Motor neuron (in vitro differentiated cells): ENCODE data around the gene KDM4C. TPM values are rescaled to one million over a fixed set of nuclear protein-coding genes. Genes with fewer than 3 reads are reported as not detected.
A peak's percentile ranks its signal among the peaks of the same experiment; 100 is the strongest.

Experiments used
- ATAC-seq, 8 experiments: fragments of 200-7000 bp; cut with Tn5 transposase; replicated peaks in 6 of 8; 2 replicates each; pipeline ENCODE4 v1.8.0; 2021; ENCODE audit warnings: mild to moderate bottlenecking in 8 of 8, moderate library complexity in 8 of 8
- H3K27ac ChIP-seq, 2 donors: fragments of 250-450 bp; sonication (Bioruptor Pico); 2 replicates each; pipeline ENCODE4 v1.9.0; 2021; ENCODE audit warnings: antibody characterized with exemption in 2 of 2, mild to moderate bottlenecking in 2 of 2, moderate library complexity in 1 of 2
- H3K4me1 ChIP-seq, 2 donors: fragments of 250-450 bp; sonication (Bioruptor Pico); replicated peaks in 1 of 2; 2 replicates each; pipeline ENCODE4 v1.6.1; 2021; ENCODE audit warnings: antibody characterized with exemption in 2 of 2, mild to moderate bottlenecking in 2 of 2, moderate library complexity in 1 of 2
- H3K4me3 ChIP-seq, 5 donors: fragments of 250-450 bp; sonication (Bioruptor Pico); 2 replicates each; pipeline ENCODE4 v1.9.0; 2021; ENCODE audit warnings: antibody characterized with exemption in 5 of 5, mild to moderate bottlenecking in 5 of 5, moderate library complexity in 4 of 5
- WGBS, 10 experiments: fragments of 450-650 bp; shearing (Covaris generic); methylation state at CpG; one replicate each; pipeline ENCODE4 v1.0.0; 2022; 5-methylcytosine and 5-hydroxymethylcytosine counted together
- in situ Hi-C, 9 experiments: fragments of 400-800 bp; cut with MboI; loops; one replicate each; pipeline ENCODE4 v1.15.0; 2021; ENCODE audit warnings: low sequenced_read_pairs in 9 of 9, low pct_unique_long_range_greater_than_20kb in 2 of 9; ENCODE audit not compliant: unreplicated experiment in 9 of 9
- total RNA-seq, 8 experiments: library from RNA; unstranded; fragments of 300-600 nt; gene quantifications; 2 replicates each; pipeline versions ENCODE4 v1.2.3 to v1.2.4, GENCODE V29; 2022

Gene KDM4C
- total RNA-seq, 8 experiments from 2014 or later: 11.4 to 61.4 (median 25.6) TPM

DNA sequence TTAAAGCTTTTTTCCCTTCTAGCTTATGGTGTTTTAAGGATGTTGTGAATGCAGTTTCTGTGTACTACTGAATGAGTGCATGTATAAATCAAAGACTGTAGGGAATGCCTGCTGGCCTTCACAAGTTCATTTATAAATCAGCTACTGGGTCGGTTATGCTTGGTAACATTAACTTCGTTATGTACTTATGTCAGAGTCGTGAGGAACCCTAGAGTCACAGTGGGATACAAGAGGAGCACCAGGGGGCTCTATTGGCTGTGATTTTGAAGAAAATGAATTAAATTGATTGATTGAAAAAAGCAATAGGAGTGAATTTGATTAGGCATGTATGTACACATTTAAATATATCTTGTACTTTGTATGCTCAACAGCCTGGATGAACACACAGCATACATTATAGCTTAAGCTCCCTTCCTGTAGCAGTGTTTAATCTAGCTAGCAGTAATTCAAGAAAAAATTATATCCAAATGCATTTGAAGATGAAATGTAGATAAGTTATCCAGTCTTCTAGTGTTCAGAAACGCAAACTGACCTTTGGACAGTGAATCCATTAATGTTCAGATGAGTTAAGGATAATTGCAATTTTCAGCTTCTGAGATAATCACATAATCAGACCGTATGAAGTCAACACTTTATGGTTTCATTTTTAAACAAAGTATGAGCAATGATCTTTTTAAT, 204.2 kb downstream of the KDM4C start:
- WGBS, 10 experiments: 40 to 100% (median 79%) methylated on average over 1 to 5 of the region's 5 CpGs; no CpG with 5 or more reads in 1 of the 10 experiments
- in situ Hi-C loops: no loop called here
- Histone ChIP-seq H3K4me3 (no peak overlapping the region), H3K4me1 (peaks cover 16 to 23% of the 10 kb centered on the region in 2 donors), H3K27ac (no peak overlapping the region)
- ATAC-seq: peak in 3 of 8 experiments; percentile 76 to 89 (median 78)

GRCh38 chr9:6965566-6965965, 207.8 kb downstream of the KDM4C start:
- in situ Hi-C loops: no loop called here
- H3K4me1 ChIP-seq: peaks cover 4 to 17% of the 10 kb centered on the region in 2 donors
- no peak for ATAC-seq

DNA sequence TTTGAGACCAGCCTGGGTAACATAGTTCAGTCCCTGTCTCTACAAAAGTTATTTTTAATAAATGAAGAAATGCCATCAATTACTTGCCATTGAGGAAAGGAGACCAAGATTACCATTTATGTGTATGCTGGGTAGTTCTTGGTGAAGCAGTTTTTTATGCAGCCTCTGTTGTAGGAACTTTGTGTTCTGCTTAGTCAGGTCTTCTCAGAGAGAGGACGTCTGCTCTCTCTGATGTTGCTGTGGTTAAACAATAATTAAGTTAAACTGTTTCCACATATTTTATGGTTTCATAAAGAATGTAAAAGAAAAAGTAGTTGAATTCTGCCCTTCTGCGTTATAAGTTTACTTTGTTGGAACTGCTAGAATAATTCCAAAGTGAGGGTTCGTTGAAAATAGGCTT, 210.5 kb downstream of the KDM4C start:
- WGBS, 10 experiments: 51 to 100% (median 77%) methylated on average over 1 to 3 of the region's 3 CpGs
- in situ Hi-C loops: no loop called here
- Histone ChIP-seq H3K4me1 (no peaks in the 10 kb centered on the region), H3K4me3 (no peak overlapping the region), H3K27ac (no peak overlapping the region)
- ATAC-seq: no peak

More at GRCh38 chr9:6965566-6965965, 207.8 kb downstream of the KDM4C start:
- WGBS, 10 experiments: 80 to 100% (median 100%) methylated on average over 1 of the region's 1 CpG; no CpG with 5 or more reads in 3 of the 10 experiments
- no peak overlapping the region for H3K4me3 ChIP-seq
- no peak overlapping the region for H3K27ac ChIP-seq

DNA sequence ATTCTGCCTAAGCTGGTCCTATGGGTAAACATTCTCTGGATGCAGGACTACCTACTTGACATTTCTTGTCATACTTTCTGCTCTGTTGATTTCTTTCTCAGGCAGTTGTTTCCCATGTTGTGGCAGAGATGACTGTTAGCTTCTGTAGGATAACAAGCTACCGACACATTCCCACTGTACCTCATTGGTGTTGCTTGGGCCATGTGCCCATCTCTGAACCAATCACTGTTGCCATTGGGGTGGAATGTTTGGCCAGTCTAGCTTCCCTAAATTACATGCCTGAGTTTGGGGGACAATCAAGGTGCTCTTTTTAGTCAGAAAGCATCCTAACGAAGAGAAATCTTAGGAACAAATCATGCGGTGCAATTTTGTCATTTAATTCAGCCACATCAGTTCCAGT, 212.0 kb downstream of the KDM4C start:
- ATAC-seq: no peak
- in situ Hi-C loops: no loop called here
- WGBS, 10 experiments: 72 to 100% (median 96%) methylated on average over 1 to 3 of the region's 3 CpGs; no CpG with 5 or more reads in 1 of the 10 experiments

DNA sequence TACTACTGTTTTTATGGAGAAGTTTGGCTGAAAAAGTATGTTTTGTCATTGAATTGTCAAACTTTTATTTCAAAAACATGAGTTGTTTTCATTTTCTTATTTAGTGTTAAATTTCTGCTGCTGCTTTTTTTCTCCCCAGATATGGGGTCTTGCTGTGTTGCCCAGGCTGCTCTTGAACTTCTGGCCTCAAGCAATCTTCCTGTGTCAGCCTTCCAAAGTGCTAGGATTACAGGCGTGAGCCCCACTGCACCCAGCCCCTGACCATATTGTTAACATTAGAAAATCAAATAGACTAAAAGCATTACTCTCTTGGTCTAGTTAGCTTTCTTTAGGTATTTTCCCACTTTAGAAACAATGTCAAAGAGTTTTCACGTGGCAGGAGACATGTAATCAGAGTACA, 215.3 kb downstream of the KDM4C start:
- Histone ChIP-seq H3K4me1 (no peaks in the 10 kb centered on the region), H3K27ac (no peak overlapping the region), H3K4me3 (no peak overlapping the region)
- in situ Hi-C loops: no loop called here
- no peak for ATAC-seq
- 33 to 100% (median 94%) methylated on average over 1 to 2 of the region's 2 CpGs; no CpG with 5 or more reads in 1 of the 10 experiments for WGBS, 10 experiments

More for the DNA sequence above, 212.0 kb downstream of the KDM4C start:
- Histone ChIP-seq H3K4me3 (no peak overlapping the region), H3K27ac (no peak overlapping the region), H3K4me1 (no peaks in the 10 kb centered on the region)

- 71 to 100% (median 100%) methylated on average over 1 to 2 of the region's 2 CpGs; no CpG with 5 or more reads in 1 of the 10 experiments for WGBS, 10 experiments
- in situ Hi-C loops: no loop called here
- Histone ChIP-seq H3K4me1 (no peaks in the 10 kb centered on the region), H3K4me3 (no peak overlapping the region), H3K27ac (no peak overlapping the region)
- ATAC-seq: no peak
These were observed 216.0 kb downstream of the KDM4C start for GRCh38 chr9:6973762-6974161.

- no peak overlapping the region for H3K27ac ChIP-seq
- no peaks in the 10 kb centered on the region for H3K4me1 ChIP-seq
- ATAC-seq: no peak
- H3K4me3 ChIP-seq: no peak overlapping the region
- WGBS, 10 experiments: 85 to 100% (median 93%) methylated on average over 2 of the region's 2 CpGs; no CpG with 5 or more reads in 1 of the 10 experiments
- in situ Hi-C loops: no loop called here
These were observed 217.4 kb downstream of the KDM4C start for GRCh38 chr9:6975198-6975597.

DNA sequence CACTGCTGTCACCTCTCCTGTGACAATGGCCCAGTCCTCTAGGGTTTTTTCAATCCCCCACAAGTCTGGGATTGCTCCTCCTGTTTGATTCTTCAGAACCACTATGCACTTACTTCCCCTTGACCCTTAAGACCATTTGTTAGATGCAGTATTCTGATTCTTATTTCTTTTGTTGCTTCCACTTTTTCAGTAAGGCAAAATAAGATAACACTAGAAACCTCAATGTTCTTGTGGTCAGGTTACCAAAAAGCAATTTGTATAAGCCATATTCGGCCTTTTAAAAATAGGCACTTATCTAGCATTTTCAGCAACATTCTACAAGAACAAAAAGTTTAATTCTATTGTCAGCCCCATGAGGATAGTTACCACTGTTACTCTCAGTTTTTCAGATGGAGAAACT, 220.0 kb downstream of the KDM4C start:
- Histone ChIP-seq H3K27ac (no peak overlapping the region), H3K4me1 (no peaks in the 10 kb centered on the region), H3K4me3 (no peak overlapping the region)
- in situ Hi-C loops: no loop called here
- no peak for ATAC-seq
- 88 to 100% (median 100%) methylated on average over 1 of the region's 1 CpG; no CpG with 5 or more reads in 2 of the 10 experiments for WGBS, 10 experiments

- Histone ChIP-seq H3K4me3 (no peak overlapping the region), H3K4me1 (no peaks in the 10 kb centered on the region)
These were observed 220.8 kb downstream of the KDM4C start for GRCh38 chr9:6978591-6978990.

GRCh38 chr9:6984941-6985578, 227.3 kb downstream of the KDM4C start:
- no peaks in the 10 kb centered on the region for H3K4me1 ChIP-seq
- WGBS, 10 experiments: 71 to 100% (median 94%) methylated on average over 2 to 3 of the region's 3 CpGs; no CpG with 5 or more reads in 1 of the 10 experiments
- in situ Hi-C loops: no loop called here
- no peak overlapping the region for H3K4me3 ChIP-seq
- H3K27ac ChIP-seq: no peak overlapping the region
- ATAC-seq: no peak

More at GRCh38 chr9:6978591-6978990, 220.8 kb downstream of the KDM4C start:
- ATAC-seq: no peak
- in situ Hi-C loops: no loop called here
- H3K27ac ChIP-seq: no peak overlapping the region
- 58 to 90% (median 83%) methylated on average over 1 to 2 of the region's 2 CpGs; no CpG with 5 or more reads in 5 of the 10 experiments for WGBS, 10 experiments

DNA sequence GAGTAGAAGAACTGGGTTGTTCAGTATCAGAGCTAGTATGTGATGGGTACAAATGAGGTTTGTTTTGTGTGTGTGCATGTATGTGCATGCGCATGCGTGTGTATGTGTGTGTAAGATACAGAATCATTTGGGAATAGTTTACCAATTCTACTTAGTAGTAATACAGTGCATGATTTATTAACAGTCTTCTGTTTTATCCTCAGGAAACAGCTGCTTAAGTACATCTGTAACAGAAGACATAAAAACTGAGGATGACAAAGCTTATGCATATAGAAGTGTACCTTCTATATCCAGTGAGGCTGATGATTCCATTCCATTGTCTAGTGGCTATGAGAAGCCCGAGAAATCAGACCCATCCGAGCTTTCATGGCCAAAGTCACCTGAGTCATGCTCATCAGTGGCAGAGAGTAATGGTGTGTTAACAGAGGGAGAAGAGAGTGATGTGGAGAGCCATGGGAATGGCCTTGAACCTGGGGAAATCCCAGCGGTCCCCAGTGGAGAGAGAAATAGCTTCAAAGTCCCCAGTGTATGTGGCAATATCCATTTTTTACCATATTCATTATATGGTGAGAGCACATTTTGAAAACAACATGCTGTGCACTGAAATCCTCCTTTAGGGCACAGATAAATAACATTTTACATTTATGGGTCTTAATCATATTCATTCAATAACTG, 228.5 kb downstream of the KDM4C start:
- ATAC-seq: peak in 4 of 8 experiments; percentile 47 to 80 (median 65)
- Histone ChIP-seq H3K27ac (no peak overlapping the region), H3K4me3 (no peak overlapping the region), H3K4me1 (no peaks in the 10 kb centered on the region)
- in situ Hi-C loops: no loop called here
- 80 to 100% (median 93%) methylated on average over 1 to 5 of the region's 5 CpGs; no CpG with 5 or more reads in 2 of the 10 experiments for WGBS, 10 experiments

DNA sequence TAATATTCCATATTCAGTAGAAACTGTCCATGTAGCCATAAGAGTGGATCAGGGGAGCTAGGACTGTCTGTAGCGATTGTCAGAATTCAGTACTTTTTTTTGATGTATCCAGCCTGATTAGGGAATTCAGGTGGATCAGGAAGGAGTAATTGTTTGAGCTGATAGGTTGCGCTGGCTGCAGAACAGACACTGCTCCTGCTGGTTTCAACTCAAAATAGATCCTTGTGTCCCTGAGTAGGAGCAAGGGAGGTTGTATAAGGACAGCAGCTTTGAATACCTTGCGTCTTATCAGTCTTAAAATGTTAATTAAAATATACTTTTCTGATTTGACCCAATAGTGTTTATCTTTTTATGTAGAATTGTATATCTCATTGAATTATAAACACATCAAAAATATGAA, 229.6 kb downstream of the KDM4C start:
- in situ Hi-C loops: no loop called here

GRCh38 chr9:6991418-6991817, 233.6 kb downstream of the KDM4C start:
- 78 to 100% (median 100%) methylated on average over 1 of the region's 1 CpG; no CpG with 5 or more reads in 2 of the 10 experiments for WGBS, 10 experiments
- no peak for ATAC-seq
- Histone ChIP-seq H3K4me3 (no peak overlapping the region), H3K27ac (no peak overlapping the region), H3K4me1 (no peaks in the 10 kb centered on the region)
- in situ Hi-C loops: no loop called here

More for the DNA sequence above, 229.6 kb downstream of the KDM4C start:
- Histone ChIP-seq H3K4me1 (no peaks in the 10 kb centered on the region), H3K27ac (no peak overlapping the region), H3K4me3 (no peak overlapping the region)
- no peak for ATAC-seq
- 72 to 94% (median 85%) methylated on average over 1 to 3 of the region's 3 CpGs; no CpG with 5 or more reads in 2 of the 10 experiments for WGBS, 10 experiments
